HT-29 (cell line): ENCODE measurements around the gene UBE2C. TPM values are rescaled to one million over a fixed set of nuclear protein-coding genes. Genes with fewer than 3 reads are reported as not detected.

Experiments used
- DNase-seq: peaks from one replicate; pipeline ENCODE4 v3.0.0-alpha.2; 2015; ENCODE audit warnings: low spot score
- total RNA-seq: library from RNA; depleted of rRNA; stranded (reverse); fragments of >200 nt; shearing (Covaris generic); gene quantifications from 2 replicates; pipeline ENCODE4 v1.2.3, GENCODE V29; 2014

The UBE2C gene
- total RNA-seq, 1 experiment from 2014 or later: 289 TPM

DNA sequence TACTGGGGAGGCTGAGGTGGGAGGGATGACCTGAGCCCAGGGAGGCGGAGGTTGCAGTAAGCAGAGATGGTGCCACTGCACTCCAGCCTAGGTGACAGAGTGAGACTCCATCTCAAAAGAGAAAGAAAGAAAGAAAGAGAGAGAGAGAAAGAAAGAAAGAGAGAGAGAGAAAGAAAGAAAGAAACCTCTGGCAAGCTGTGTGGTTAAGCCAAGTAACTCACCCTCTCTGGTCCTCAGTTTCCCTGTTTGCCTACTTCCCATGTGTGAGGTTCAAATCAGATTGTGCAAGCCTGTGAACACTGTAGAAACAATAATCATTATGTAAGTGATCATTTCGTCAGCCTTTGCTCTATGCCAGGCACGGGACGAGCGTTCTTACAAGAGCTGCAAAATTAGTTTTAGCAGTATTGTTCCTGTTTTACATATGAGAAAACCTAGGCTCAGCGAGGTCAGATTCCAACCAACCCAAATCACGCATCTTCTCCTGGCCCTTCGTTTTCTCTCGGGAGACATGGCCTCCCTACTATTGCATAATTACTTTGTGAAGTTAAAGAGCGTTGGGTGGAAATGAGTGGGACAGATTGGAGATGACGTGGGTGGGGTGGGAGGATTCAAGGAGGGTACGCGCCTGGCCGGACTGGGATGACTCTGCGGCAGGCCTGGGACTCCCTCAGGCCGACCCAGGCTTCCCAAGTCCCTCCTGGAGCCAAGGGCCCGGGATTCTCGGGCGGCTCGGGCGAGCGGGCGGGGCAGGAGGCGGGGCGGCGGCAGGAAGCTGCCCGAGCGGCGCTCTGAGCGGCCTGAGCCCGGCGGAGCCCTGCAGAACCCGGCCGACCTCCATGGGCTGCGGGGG, 20.8 kb downstream of the UBE2C start, which contains the start of gene SNX21:
Gene SNX21, plus strand, starts transcription at position 770 of the 853 bp plus-strand sequence. CDS start 121 bp downstream, outside the sequence.
- DNase-seq: peak; percentile 76

DNA sequence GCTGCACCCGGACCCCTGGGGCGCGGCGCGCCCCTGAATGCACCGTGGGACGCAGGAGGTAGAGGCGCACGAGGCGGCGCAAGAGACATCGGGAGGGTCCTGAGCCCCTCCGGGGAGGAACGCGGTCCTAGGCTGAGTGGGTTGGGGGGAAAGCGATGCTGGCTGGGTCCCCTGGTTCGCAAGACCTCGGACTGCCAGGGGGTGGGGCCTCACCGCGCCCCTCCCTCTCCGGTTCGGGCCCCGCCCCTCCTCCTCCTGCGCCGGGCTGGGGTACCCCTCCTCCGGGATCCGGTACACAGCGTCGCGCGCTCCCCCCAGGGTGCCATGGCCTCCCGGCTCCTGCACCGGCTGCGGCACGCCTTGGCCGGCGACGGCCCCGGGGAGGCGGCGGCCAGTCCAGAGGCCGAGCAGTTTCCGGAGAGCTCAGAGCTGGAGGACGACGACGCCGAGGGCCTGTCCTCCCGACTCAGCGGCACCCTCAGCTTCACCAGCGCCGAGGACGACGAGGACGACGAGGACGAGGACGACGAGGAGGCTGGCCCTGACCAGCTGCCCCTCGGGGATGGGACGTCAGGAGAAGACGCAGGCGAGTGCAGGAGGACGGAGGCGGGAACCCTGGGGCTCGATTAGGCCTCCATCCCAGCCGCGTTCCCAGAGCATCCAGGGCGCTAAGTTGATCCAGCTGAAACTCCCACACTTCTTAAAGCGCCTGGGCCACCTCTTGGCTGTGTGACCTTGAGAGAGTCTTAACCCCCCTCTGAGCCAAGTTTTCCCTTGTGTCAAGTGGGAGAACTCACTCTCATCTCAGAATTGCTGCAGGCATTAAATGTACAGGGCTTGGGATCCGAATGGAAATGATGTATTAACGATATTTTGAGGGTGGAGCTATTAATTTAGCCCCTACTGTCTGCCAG, 21.7 kb downstream of the UBE2C start:
- DNase-seq: peak; percentile 38

DNA sequence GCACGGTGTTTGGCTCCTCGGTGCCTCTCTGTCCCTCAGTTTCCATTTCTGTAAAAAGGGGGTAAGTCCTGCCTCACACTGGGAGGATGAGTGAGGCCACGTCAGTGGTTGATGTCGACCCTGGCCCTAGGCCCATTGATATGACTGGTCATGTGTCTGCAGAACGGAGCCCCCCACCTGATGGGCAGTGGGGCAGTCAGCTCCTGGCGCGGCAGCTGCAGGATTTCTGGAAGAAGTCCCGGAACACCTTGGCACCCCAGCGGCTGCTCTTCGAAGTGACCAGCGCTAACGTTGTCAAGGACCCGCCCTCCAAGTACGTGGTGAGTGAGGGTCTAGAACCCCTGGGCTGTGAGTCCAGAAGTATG, 22.3 kb downstream of the UBE2C start:
- no peak for DNase-seq

DNA sequence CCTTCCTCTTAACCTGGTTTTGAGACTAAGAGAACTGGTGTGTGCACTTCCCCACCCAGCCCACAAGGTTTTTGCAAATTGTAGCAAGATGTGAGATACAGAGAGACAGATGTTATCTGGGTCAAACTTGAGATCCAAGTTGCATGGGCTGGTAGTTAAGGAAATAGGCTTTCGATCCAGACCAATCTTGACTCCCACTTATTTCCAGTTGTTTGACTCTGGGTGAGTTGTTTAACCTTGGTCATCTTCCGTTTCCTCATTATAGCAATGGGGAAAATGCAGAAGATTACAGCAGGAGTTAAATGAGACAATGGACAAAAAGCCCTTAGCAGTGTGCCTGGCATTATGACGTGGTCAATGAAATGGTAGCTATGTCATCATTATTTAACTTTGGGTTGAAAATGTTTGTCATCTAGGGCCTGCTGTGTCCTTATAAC, 22.9 kb downstream of the UBE2C start:
- no peak for DNase-seq

DNA sequence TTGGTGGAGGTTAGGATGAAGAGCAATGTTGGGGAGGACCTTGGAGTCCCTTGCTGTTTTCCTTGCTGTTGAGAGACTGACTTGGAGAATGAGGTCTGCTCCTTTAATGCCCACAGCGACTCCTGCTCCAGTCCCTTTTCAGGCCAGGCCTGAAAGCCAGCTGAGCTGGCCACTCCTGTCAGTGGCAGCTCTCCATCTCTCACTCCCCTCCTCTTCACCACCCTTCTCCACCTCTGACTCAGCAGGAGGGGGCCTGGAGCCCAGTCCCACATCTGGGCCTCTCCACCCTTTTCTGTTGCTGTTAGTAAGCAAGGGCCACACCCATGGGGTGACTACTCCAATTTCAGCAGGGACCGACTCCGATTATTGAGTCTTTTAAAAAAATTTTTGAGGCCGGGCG, 23.4 kb downstream of the UBE2C start:
- DNase-seq: no peak

DNA sequence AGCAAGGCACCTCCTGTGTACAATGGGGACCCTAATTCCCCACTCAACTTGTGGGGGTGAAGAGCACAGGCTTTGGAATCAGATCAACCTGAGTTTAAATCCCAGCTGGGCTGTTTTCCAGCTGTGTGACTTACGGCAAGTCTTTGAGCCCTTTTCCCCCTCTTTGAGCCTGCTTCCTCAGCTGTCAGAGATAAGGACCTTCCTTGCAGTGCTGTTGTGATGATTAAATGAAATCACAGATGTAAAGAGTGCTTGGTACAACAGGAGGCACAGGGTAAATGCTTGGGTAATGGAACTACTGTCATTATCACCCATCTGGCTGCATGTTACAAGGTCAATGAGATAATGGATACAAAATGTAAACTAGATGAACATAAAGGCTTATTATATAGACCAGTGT, 24.4 kb downstream of the UBE2C start:
- DNase-seq: no peak

DNA sequence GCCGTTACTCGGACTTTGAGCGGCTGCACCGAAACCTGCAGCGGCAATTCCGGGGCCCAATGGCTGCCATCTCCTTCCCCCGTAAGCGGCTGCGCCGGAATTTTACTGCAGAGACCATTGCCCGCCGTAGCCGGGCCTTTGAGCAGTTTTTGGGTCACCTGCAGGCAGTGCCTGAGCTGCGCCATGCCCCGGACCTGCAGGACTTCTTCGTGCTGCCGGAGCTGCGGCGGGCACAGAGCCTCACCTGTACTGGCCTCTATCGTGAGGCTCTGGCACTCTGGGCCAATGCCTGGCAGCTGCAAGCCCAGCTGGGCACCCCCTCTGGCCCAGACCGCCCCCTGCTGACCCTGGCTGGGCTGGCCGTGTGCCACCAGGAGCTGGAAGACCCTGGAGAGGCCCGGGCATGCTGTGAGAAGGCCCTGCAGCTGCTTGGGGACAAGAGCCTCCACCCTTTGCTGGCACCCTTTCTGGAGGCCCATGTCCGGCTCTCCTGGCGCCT, 28.3 kb downstream of the UBE2C start:
- no peak for DNase-seq

DNA sequence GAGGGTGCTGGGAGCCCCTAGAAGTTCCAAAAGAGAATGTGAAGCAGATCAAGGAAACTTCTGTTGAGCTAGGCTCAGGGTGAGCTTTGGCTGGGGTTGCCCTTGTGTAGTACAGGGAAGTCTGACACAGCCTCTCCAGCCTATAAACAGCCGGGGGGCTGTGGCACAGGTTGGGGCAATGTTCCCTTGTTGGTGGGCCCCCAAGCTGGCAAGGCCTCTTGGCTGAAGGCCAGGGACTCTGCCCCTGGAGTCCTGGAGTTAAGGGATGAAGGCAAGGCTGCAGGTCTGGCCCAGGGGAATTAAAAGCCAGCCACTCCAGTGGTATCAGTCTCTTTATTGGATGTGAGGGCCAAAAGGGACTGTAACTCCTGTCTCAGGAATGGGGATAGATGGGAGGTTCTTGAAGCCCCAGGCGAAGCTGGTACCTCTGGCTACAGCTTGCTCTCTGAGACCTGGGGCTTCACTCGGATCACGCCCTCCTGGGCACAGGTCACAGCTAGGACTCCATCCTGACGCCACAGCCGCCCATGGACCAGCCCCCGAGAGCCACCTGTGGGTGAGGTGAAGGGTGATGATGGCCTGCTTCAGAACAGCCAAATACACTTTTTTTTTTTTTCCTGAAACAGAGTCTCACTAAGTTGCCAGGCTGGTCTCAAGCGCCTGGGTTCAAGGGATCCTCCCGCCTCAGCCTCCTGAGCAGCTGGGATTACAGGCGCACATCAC, 29.1 kb downstream of the UBE2C start:
- no peak for DNase-seq

DNA sequence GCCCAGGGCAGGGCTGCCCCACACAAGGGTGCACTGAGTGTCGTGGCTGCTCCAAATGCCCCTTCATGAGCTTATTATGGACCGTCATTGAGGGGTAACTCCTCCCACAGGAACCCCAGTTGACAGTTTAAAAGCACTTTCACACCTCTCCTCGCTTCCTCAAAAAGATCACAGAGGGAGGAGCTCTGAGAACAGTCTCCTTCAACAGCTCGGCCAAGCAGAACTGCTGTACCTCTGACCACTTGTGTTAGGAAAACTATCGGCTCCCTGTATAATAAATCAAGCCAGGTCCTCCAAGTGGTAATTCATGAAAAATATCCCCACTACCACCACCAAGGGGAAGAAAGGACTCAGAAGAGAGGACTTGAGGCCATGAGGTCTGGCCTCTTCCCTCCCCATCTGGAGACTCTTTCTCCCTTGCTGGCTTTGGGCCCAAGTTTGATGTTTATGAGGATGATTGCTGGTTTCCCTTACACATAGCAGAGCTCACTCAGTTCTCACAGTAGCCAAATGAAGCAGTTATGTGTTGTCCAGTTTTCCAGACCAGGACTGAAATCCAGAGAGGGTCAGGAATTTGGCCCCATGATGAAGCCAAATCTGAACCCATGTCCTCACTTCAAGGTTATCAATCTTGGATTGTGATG, 29.8 kb downstream of the UBE2C start:
- DNase-seq: no peak

DNA sequence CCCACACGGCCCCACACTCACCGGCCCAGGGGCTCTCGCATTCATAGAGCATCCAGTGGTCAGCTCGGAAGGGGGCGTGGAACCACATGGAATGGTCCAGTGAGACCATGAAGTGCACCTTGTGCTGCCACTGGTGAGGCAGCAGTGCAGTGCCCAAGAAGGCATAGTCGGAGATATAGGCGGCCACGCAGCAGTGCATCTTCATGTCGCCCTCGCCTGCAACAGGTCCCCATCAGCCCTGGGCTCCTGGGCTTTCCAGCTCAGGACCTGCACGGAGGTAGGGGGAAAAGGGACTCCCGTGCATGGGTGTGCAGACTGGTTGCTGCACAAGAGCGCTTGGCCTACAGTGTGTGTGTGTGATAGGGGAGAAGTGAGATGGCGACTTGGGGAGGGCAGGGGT, 31.1 kb downstream of the UBE2C start:
- DNase-seq: no peak

DNA sequence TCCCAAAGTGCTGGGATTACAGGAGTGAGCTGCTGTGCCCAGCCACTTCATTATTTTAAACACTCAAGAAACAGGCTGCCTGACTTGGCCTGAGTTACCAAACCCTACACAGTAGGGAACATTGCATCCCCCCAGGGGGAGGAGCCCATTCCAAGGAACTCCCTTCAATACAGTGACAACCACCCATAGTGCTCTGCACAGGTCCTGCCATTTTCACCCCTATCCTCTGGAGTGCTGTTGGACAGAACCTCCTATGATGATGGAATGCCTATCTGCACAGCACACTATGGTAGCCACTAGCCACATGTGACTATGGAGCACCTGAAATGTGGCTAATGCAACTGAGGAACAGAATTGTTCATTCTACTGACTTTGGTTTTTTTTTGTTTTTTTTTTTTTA, 33.0 kb downstream of the UBE2C start:
- no peak for DNase-seq

DNA sequence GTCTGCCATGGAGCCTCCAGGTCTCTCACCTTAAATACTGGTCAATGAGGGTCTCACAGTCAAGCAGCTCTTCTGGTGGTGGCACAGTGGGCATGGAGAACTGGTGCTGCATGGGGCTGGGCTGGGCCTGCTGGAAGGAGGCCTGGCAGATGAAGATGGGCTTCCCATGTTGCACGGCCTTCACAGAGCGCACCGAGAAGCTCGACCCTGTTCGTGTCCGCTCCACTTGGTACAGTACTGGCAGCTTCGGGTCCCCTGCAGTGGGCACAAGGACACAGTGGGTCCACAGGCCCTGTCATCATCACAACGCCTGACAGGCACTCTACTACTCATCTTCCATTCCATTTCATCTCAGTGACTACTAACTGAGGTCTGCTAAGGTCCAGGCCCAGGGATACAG, 36.0 kb downstream of the UBE2C start:
- DNase-seq: no peak

DNA sequence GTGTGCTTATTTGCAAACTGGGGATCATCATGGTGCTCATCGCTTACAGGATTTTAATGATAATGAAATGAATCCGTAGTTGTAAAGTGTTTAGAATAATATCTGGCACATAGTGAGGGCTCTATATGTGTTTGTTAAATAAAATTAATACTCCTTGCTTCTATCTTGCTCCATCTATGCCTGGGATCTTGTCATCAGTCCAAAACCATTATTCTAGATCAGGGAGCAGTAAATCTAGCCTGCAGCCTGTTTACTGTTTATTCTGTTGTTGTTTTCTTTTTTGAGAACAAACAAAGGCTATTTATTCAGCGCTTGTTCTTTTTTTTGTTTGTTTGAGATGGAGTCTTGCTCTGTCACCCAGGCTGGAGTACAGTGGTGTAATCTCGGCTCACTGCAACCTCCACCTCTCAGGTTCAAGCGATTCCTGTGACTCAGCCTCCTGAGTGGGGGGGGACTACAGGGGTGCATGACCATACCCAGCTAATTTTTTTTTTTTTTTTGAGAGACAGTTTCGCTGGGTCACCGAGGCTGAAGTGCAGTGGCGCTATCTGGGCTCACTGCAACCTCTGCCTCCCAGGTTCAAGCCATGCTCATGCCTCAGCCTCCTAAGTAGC, 36.6 kb downstream of the UBE2C start:
- no peak for DNase-seq

DNA sequence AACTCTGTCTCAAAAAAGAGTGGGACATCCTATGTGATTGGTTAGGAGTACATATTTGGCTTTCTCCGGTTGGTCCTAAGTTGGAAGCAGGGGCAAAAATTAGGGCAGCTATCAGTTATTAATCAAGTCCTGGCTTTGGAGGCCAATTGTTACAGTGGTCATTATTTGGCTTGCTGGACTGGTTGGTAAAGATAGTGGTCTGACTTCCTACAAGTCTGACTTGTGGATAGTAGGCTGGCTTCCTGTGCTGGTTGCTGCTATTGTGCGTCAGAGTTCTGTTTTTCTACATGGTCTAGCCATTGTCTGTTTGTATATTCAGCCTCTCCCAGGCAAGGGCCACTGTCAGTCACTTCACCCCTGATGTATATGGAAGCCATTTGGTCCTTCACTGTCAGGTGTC, 37.8 kb downstream of the UBE2C start:
- no peak for DNase-seq

DNA sequence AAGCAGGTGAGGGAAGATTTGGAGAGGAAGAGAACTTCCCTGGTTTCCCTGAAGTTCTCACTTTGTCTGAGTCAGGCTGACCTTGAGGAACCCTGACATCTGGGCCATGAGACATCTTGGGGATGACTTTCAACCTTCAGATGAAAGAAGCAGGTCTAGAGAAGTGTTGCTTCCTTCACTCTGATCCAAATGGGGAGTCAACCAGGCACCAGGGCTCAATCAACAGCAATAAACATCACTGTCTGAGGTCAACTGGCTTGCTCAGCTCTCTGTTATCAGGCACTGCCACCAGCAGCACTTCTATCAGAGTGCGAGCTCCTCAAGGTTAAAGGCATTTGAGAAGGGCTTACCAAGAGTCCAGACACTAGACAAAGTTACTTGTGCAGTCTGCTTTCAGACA, 38.5 kb downstream of the UBE2C start:
- DNase-seq: no peak

DNA sequence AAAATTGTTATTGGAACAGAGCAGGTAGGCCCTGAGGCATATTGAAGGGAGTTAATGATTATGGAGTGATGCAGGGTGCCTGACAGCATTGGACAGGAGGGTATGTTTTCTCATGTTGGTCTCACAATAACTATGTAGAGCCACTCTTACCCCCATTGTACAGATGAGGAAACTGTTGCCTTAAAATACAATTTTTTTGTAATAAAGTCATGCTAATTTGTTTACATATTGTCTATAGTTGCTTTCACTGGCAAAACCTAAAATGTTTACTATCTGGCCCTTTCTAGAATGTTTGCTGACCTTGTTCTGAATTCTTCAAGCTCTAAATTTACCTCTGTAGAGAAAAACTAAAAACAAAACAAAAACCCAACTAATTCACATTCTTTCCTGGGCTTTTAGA, 39.1 kb downstream of the UBE2C start:
- DNase-seq: no peak

DNA sequence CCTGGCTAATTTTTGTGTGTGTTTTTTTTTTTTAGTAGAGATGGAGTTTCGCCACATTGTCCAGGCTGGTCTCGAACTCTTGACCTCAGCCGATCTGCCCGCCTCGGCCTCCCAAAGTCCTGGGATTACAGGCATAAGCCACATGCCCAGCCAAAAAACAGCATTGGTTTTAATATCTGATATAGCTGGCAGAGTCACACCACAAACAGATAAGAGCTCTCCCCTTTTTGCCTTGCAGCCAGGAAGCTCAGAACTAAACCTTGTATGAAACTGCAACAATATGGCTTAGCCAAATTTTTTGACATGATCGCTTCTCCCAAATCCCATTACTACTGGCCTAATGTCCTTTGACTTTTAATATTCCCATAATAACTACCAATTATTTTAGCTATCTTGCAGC, 39.9 kb downstream of the UBE2C start:
- DNase-seq: no peak

DNA sequence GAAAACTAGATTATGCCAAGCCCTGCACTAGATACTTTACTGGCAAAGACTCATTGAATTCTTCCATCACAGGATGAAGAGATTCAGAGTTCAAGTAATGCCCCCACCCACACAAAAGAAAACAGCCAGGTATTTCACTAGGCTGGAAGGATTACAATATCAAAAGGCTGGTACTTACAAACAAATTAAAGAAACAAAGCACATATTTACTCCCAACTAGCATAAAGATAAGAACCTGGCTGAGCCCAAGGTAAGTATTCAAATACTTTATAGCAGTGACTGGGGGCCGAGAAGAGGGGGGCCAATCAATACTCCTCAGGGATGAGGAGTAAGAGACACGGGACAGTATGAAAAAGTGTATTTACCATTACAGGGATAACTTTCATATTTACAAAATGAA, 41.0 kb downstream of the UBE2C start:
- DNase-seq: no peak

DNA sequence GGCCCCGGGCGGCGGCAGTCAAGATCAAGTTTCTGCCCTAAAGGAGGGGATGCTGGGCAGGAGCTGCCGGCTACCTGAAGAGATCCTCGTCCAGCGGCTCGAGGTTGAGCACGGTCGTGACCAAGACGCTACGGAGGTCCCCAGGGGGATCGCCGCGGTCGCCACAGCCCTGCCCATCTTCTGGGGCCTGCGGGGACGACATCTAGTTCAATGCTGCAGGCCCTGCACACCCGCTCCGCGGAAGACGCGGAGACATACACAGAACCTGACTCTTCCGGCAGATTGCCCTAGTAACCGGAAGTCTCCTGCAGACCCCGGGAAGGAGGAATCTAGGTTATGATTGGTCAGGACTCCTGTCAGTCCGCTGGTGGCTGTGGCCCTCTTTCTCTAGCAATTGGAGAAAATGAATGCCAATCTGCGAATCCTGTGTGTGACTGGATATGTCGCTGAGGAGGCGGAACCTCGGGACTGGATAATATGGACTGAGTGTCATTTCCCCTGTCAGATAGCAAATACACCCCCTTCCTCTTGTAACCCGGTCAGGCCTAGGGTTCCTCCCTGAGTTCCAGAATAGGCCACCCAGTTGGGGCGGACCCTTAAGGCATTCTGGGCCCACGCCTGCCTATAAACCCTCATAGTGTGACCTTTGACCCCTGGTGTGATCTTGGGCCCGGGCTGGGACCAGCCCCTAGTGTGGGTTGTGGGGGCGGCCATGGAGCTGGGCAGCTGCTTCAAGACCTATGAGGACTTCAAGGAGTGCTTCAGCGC, 44.9 kb downstream of the UBE2C start, which contains the start of the genes ACOT8 and ZSWIM3:
Gene ACOT8, minus strand, starts transcription at position 279 of the 768 bp plus-strand sequence. Its CDS starts 77 bp downstream, at position 202.
Gene ZSWIM3, plus strand, starts transcription at position 501 of the 768 bp plus-strand sequence. Its CDS starts 212 bp downstream, at position 713.
- peak; percentile 100 for DNase-seq

DNA sequence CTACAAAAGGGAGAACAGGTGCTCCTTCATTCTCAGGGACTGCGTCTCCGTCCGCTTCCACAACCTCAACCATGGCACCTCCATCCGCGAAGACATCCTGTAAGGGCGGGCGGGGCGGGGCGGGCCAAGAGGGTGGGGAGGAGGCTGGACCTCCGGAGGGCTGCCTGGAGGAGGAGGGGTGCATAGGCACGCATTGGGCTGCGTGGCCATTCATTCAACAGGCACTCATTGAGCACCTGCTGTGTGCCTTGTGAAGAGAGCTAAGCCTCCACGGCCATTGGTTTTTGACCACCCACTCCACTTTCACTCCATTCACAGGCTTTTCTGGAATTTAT, 45.4 kb downstream of the UBE2C start:
- no peak for DNase-seq
